ENCODE data around the gene SETBP1. TPM values are rescaled to one million over a fixed set of nuclear protein-coding genes. Genes with fewer than 3 reads are reported as not detected.

SETBP1 gene
- total and polyA plus RNA-seq, 2 of the 8 experiments (the other 6 are each of a cell fraction or from before 2014, with no cell fraction given), result 2.0 to 6.5 TPM

DNA sequence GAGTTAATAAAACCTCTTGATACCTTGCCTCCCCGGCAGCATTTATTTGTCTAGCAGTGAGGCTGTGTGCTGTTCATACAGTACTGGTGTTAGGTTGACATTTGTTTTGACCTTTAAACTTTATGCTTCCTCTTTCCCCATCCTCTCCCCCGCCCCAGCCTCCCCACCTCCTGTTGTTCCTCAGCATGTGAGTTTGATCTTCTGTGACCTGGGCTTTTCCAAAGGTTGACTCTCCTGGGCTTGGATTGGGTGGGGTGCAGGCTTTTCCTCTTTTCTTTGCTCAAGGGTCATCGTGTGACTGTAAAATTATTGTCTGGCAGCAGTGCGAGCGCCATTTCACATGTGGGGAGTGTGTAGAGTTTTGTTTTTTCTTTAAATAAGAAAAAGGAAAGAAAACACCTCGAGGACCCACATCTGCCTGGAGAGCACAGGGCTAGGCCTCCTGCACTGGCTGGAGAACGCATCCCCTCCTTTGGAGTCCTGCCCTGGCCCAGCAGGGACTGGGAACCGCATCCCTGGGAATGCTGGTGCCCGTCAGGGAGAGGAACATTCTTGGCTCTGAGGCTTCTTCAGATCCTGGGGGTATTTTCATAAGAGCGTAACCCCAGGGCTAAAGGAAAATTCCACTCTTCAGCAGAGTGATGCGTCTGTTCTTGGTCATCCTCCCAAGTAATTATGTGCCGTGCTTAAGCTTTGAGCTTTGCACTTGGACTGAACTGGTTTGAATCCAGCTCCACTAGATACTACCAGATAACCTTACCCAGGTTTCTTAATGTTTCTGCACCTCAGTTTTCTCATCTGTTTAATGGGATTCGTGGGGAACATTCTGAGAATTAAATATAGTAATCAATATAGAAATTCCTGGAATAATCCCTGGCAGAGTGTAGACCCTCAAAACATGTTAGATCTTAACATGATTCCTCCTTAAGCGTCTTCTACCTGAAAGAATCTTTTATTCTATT lies 91.5 kb downstream of the SETBP1 start:
- no peak for FAIRE-seq
- POLR2A ChIA-PET (ENCODE audit: partially characterized antibody), result no interaction called here
- H3K14ac ChIP-seq (ENCODE audit: insufficient read length), result no peak overlapping the region
- TF ChIP-seq RNF2 (IDR thresholded peaks at IDR 0.05; ENCODE audit: borderline replicate concordance, low read depth, low read length, missing control alignments, poor library complexity, severe bottlenecking) (no peak), PHF8 (conservative IDR thresholded peaks at IDR 0.05; ENCODE audit: low read depth, low read length) (no peak), CHD2 (IDR thresholded peaks at IDR 0.05; ENCODE audit: low read length) (no peak), SUZ12 (IDR thresholded peaks at IDR 0.05; ENCODE audit: low read length) (no peak), SAP30 (IDR thresholded peaks at IDR 0.05; ENCODE audit: insufficient read depth, insufficient replicate concordance, low read length) (no peak), RXRA (IDR thresholded peaks at IDR 0.05; ENCODE audit: insufficient read depth, low read depth, low read length) (no peak), JUN (IDR thresholded peaks at IDR 0.05; ENCODE audit: low read depth, low read length) (no peak), KDM5A (IDR thresholded peaks at IDR 0.05; ENCODE audit: low read length) (no peak), BRCA1 (IDR thresholded peaks at IDR 0.05; ENCODE audit: low read depth, low read length) (no peak), TCF12 (IDR thresholded peaks at IDR 0.05; ENCODE audit: low read depth, low read length) (no peak), ASH2L (IDR thresholded peaks at IDR 0.05; ENCODE audit: low read length) (no peak)
- TF ChIP-seq, protein P1, sequence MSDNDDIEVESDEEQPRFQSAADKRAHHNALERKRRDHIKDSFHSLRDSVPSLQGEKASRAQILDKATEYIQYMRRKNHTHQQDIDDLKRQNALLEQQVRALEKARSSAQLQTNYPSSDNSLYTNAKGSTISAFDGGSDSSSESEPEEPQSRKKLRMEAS (IDR thresholded peaks at IDR 0.05), result no peak

More for the DNA sequence above, 91.5 kb downstream of the SETBP1 start:
- H2BK15ac ChIP-seq (ENCODE audit: low read length), result no peak overlapping the region
- no peaks in the 10 kb centered on the region for H3K23me2 ChIP-seq (ENCODE audit: low read depth, low read length)
- H3K23ac ChIP-seq (ENCODE audit: insufficient read length), result no peak overlapping the region
- no peak overlapping the region for H3K56ac ChIP-seq (replicated peaks; ENCODE audit: insufficient read length, low read depth, low read length)
- no peak overlapping the region for H4K5ac ChIP-seq (ENCODE audit: insufficient read length, low read depth, low read length)
- no peak overlapping the region for H2BK20ac ChIP-seq (ENCODE audit: low read length)
- CTCF ChIA-PET (ENCODE audit: partially characterized antibody), result no interaction called here
- no peak overlapping the region for H3K4ac ChIP-seq (replicated peaks; ENCODE audit: insufficient read length, low read depth, low read length)
- no peak overlapping the region for H3K9ac ChIP-seq (replicated peaks in 1 of 4; ENCODE audit: extremely low read depth in 1 of 4, low read depth in 3 of 4, low read length in 3 of 4)
- no peak overlapping the region for H3K4me2 ChIP-seq (ENCODE audit: insufficient read depth in 1 of 2, low read depth in 2 of 2, low read length in 2 of 2)
- no peak overlapping the region for H2BK120ac ChIP-seq (replicated peaks; ENCODE audit: low read depth, low read length)
- H4K8ac ChIP-seq (ENCODE audit: extremely low read depth, insufficient read depth, low read length), result no peak overlapping the region
- no peak overlapping the region for H2BK12ac ChIP-seq (ENCODE audit: low read depth, low read length)
- H3K9me3 ChIP-seq (ENCODE audit: insufficient read depth in 2 of 2, low read depth in 1 of 2, low read length in 1 of 2), result no peaks in the 10 kb centered on the region
- no peak for DNase-seq (ENCODE audit: low read depth in 1 of 2, low spot score in 2 of 2)
- no peak overlapping the region for H3K18ac ChIP-seq (ENCODE audit: extremely low read depth, low read length)
- no peak overlapping the region for H4K91ac ChIP-seq (replicated peaks; ENCODE audit: insufficient read length, low read length)
- WGBS, 2 experiments (ENCODE audit: extremely low coverage in 1 of 2, insufficient coverage in 1 of 2, insufficient read length in 1 of 2, insufficient replicate concordance in 2 of 2, low coverage in 1 of 2, low lambda C conversion rate in 2 of 2, missing lambda C conversion rate in 1 of 2), result 90% methylated on average over 14 of the region's 14 CpGs; no CpG with 5 or more reads in 1 of the 2 experiments
- H4K20me1 ChIP-seq (replicated peaks in 1 of 2; ENCODE audit: control insufficient read depth in 1 of 2, insufficient read depth in 2 of 2, low read length in 2 of 2), result no peaks in the 10 kb centered on the region
- no peak overlapping the region for H2AFZ ChIP-seq (ENCODE audit: low read length)
- H3K36me3 ChIP-seq (ENCODE audit: control insufficient read depth in 2 of 4, insufficient read depth in 4 of 4, low read length in 3 of 4), result no peaks in the 10 kb centered on the region
- H3K4me3 ChIP-seq (ENCODE audit: extremely low read depth in 1 of 4, insufficient read depth in 2 of 4, low read depth in 3 of 4, low read length in 4 of 4), result no peak overlapping the region
- H3K4me1 ChIP-seq (replicated peaks in 1 of 4; ENCODE audit: control insufficient read depth in 3 of 4, insufficient read depth in 4 of 4, low read length in 3 of 4), result peaks cover 0 to 3% (median 0%) of the 10 kb centered on the region in 4 experiments; a peak in 1 of 7 replicates
- H2AK5ac ChIP-seq (ENCODE audit: low read depth, low read length), result no peak overlapping the region
- H3K79me2 ChIP-seq (ENCODE audit: control insufficient read depth in 1 of 2, insufficient read depth in 2 of 2, low read length in 2 of 2), result no peaks in the 10 kb centered on the region
- H3K79me1 ChIP-seq (ENCODE audit: low read depth, low read length), result no peaks in the 10 kb centered on the region
- H3K27ac ChIP-seq (ENCODE audit: low read depth, low read length), result no peak overlapping the region
- H2BK5ac ChIP-seq (ENCODE audit: low read depth, low read length), result no peak overlapping the region
- no peaks in the 10 kb centered on the region for H3K27me3 ChIP-seq (replicated peaks in 1 of 4; ENCODE audit: control insufficient read depth in 3 of 4, extremely low read depth in 1 of 4, insufficient read depth in 3 of 4, low read length in 3 of 4)

All from H1 (cell line).